ENCODE results near the gene PUM2. TPM values are rescaled to one million over a fixed set of nuclear protein-coding genes. Genes with fewer than 3 reads are reported as not detected.
"Not testable (repeated sequence)": the region's sequence is repeated elsewhere in the genome, so short reads cannot be mapped to it uniquely, and the experiment has no call there.

The PUM2 gene
- total RNA-seq, 1 donor from 2014 or later: 80.6 TPM

DNA sequence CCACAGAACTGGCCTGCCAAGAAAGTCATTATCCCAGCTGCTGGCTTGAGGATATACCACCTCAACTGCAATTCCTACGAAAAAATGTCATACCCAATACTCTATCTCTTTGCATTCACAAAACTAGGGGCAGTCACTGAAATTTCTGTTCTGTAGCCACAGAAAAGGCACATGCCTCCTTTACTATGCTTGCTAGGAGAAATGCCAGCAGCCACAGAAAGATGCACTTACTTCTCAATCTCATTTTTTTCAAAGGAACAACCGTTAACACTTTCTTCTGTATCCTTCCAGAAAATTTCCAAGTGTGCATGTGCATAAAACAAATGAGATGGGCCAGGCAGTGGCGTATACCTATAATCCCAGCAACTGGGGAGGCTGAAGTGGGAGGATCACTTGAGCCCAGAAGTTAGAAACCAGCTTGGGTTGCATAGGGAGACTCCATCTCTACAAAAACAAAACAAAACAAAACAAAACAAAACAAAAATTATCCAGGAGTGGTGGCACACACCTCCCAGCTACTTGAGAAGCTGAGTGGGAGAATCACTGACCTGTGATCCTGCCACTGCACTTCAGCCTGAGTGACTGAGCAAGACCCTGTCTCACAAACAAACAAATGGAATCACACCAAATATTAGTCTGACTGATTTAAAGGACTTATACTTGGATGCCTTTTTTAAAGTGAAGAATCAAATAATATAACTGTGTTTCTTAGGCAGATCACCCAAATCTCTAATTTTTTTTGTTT, 22.4 kb upstream of the PUM2 start:
- ATAC-seq (no peak), DNase-seq (no peak)
- intact Hi-C loops (cut with micrococcal nuclease): no loop called here

DNA sequence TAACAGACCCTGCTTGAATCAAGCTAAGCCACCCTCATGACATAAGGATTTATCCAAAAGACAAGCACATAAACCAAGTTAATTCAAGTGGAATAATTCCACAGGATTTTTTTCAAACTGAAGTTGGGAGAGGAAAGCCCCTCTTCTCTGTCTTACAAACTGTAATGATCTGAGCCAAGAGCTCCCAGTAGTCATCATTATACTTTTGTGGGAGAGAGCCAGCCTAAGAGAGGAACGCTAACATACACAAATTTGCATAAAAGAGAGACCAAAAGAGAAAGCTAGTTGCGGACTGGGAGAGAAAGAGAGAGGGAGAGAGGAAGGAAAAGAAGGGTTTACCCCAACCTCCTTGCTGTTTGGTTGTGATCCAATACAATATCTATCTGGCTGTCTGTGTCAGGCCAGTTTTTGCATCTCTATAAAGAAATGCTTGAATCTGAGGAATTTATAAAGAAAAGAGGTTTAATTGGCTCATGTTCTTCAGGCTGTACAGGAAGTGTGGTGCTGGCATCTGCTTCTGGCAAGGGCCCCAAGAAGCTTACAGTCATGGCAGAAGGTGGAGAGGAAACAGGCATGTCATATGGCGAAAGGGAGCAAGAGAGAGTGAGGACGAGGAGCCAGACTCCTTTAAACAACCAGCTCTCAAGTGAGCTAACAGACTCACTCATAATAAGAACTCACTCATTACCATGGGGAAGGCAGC, 20.8 kb upstream of the PUM2 start:
- ATAC-seq (no peak), DNase-seq (no peak)
- intact Hi-C loops (cut with micrococcal nuclease): no loop called here

DNA sequence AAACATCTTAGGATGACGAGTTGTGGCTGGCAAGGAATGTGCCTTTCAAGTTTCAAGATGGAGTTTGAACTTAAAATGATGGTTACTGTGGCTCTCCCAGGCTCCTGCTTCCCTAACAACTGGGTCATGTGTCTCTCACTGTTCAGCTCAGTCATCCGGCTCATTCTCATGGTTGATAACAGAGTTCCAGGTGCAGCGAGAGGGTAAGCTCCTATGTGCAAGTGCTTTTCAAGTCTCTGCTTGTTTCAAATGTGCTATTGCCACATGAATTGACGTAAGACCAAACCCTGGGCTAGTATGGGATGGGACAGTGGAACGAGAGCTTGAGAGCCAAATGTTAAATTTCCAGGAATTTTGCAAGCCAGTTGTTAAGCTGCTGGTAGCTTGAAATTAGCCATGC, 19.5 kb upstream of the PUM2 start:
- no peak for DNase-seq
- intact Hi-C loops (cut with micrococcal nuclease): no loop called here
- ATAC-seq: peak; percentile 71

- intact Hi-C loops (cut with micrococcal nuclease): no loop called here
- ATAC-seq: no peak
- no peak for DNase-seq
Observed at GRCh38 chr2:20369366-20369765, 18.7 kb upstream of the PUM2 start.

- ATAC-seq: no peak
- DNase-seq: no peak
- intact Hi-C loops (cut with micrococcal nuclease): no loop called here
Observed at GRCh38 chr2:20368706-20369105, 18.1 kb upstream of the PUM2 start.

- ATAC-seq, DNase-seq: not testable (repeated sequence)
Observed at GRCh38 chr2:20367929-20368328, 17.3 kb upstream of the PUM2 start.

GRCh38 chr2:20366672-20367116, 16.1 kb upstream of the PUM2 start:
- ATAC-seq: no peak
- intact Hi-C loops (cut with micrococcal nuclease): no loop called here
- DNase-seq: no peak

More at GRCh38 chr2:20367929-20368328, 17.3 kb upstream of the PUM2 start:
- intact Hi-C loops (cut with micrococcal nuclease): not testable (repeated sequence)

DNA sequence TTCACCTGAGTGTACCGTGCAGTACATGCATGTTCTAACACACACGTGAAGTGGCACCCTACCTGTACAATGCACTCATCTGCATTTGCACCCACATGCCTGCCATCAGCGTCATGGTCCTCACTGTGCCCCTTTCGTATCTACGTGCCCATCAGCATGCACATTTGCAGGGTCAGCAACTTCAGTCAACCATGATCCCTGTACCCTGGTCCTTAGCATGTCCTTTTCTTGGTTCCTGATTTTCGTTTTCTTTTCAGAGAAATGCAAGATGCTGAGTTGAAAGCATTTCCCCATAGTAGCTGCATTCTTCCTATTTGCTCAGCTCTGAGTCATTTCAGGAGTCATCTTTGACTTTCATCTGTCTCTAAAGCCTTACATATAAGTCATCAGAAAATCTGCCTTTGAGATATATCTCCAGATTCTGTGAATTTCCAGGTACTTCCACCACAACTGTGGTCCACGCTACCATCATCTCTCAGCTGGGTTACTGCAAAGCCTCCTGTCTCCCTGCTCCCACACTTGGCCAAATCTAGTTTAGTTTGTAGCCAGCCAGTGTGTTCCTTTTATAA, 14.7 kb upstream of the PUM2 start:
- DNase-seq (no peak), ATAC-seq (no peak)
- intact Hi-C loops (cut with micrococcal nuclease): no loop called here

- no peak for DNase-seq
- no peak for ATAC-seq
- intact Hi-C loops (cut with micrococcal nuclease): no loop called here
Observed at GRCh38 chr2:20363578-20363977, 12.9 kb upstream of the PUM2 start.

GRCh38 chr2:20362701-20363435, 12.2 kb upstream of the PUM2 start:
- DNase-seq (no peak), ATAC-seq (no peak)
- intact Hi-C loops (cut with micrococcal nuclease): no loop called here

DNA sequence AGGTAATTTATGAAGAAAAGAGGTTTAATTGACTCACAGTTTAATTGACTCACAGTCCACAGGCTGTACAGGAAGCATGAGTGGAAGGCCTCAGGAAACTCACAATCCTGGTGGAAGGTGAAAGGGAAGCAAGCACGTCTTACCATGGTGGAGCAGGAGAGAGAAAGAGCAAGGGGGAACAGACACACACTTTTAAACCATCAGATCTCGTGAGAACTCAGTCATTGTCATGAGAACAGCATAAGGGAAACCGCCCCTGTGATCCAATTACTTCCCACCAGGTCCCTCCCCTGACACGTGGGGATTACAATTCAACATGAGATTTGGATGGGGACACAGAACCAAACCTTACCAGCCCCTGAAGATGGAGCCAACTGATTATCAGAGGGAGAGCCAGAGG, 11.2 kb upstream of the PUM2 start:
- DNase-seq (no peak), ATAC-seq (no peak)
- intact Hi-C loops (cut with micrococcal nuclease): no loop called here

DNA sequence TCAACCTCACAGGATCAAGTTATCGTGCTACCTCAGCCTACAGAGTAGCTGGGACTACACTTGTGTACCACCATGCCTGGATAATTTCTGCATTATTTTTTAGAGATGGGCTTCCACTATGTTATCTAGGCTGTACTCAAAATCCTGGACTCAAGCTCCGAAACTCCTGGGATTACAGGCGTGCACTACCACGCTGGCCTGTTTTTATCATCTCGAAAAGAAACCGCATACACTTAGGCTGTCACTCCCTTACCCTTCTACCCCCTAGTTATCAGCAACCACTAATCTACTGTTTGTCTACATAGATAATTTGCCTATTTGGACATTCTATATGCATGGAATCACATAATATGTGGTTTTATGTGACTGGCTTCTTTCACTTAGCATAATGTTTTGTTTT, 8.5 kb upstream of the PUM2 start:
- DNase-seq (no peak), ATAC-seq (no peak)
- intact Hi-C loops (cut with micrococcal nuclease): no loop called here

DNA sequence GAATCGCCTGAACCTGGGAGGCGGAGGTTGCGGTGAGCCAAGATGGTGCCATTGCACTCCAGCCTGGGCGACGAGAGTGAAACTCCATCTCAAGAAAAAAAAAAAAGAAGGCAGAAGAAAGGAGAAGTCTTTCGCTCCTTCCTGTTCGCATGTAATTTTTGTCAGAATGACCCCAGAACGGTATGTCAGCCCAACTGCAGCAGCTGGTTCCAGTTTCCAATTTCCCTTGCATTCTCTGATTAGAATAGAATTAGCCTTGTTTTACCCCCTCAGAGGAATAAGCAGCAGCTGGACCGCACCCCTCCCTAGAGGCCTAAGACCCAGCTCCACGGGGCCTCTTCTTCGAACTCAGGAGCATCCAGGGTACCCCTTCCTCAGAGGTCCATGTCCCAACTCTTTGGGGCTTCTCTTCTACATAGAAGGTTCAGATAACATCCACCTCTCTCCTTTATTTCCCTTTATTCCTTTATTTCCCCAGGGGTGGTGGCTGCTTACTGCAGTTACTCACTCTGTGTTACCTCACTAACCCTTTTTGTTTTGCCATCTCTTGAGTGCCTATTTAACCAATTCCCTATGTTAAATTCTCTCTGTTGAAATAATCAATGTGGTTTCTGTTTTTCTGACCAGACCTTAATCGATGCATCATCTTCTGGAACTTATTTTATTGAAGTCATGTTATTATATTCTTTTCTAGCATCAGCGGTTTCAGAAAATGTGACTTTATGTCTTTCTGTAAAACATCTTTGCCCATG, 7.2 kb upstream of the PUM2 start:
- DNase-seq (no peak), ATAC-seq (no peak)
- intact Hi-C loops (cut with micrococcal nuclease): no loop called here

- ATAC-seq: no peak
- no peak for DNase-seq
- intact Hi-C loops (cut with micrococcal nuclease): no loop called here
Observed at GRCh38 chr2:20356042-20356441, 5.4 kb upstream of the PUM2 start.

DNA sequence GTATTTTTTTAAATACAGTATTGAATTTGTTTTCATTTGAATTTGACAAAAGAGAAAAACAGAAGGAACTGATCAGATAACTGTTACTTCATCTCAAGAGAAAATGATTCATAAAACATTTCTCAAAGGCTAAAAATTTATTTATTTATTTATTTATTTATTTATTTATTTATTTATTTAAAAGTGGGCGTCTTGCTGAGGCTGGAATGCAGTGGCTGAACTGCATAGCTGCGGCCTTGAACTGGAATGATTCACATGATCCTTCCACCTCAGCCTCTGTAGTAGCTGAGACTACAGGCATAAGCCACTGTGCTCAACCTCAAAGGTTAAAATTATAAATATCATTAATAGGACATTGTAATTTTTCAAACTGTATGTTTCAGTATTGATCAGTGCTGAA, 4.5 kb upstream of the PUM2 start:
- ATAC-seq (no peak), DNase-seq (no peak)
- intact Hi-C loops (cut with micrococcal nuclease): no loop called here

- intact Hi-C loops (cut with micrococcal nuclease): no loop called here
- ATAC-seq (no peak), DNase-seq (no peak)
Observed at GRCh38 chr2:20353241-20353992, 2.8 kb upstream of the PUM2 start.

DNA sequence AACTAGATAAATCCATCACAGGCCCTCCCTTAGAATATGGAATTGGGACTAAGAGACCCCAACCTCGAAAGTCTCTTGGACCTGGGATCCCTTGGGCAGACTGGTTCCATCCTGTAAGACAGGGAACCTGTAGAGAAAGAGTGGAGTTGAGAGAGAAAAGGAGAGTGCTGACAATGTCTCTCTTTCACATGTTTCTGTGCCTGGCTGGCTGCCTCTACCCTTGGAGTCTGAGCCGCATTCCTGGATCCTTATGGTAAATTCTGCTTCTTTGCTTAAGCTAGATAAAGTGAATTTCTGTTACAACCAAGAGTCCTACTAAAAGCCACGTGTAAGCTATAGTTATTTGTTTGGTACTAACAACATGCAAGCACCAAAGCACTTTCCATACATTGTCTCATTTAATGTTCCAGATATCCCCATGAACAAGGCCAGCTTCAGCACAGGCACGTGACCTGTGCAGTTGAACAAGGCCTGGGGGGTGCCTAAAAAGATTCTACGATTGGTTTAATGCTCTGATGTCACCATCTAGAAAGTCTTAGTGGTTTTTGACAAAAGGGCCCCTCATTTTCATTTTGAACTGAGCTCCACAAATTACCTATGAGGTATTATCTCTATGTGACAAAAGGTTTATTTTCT, 2.1 kb upstream of the PUM2 start:
- DNase-seq (no peak), ATAC-seq (no peak)

DNA sequence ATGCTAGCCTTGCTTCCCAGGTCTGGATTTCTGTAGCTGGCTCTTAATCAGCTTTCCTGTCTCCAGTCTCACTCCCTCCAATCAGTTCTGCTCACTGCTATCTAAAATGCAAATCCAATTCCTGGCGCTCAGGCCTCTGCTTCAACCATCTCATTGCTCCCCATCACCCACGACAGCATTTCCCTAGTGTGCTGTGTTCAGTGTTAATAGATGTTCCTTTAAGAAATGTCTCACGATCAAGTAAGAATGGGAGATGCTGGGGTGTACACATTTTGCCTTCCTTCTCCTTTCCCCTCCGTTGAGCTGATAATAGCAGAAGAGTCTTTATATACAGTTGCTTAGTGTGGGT, 1.6 kb upstream of the PUM2 start:
- ATAC-seq (no peak), DNase-seq (no peak)
- intact Hi-C loops (cut with micrococcal nuclease): no loop called here

More for the DNA sequence above, 2.1 kb upstream of the PUM2 start:
- intact Hi-C loops (cut with micrococcal nuclease): no loop called here

Data from left ventricle myocardium superior (tissue), 1 donor.